ENCODE measurements around the gene RAD23A.
"Not testable (repeated sequence)": the region's sequence is repeated elsewhere in the genome, so short reads cannot be mapped to it uniquely, and the experiment has no call there.

The RAD23A gene

GRCh38 chr19:12944104-12944674 is 1.5 kb upstream of the RAD23A start:
- peak overlapping the region in 1 of 2 donors; percentile 96 for H3K4me3 Mint-ChIP-seq
- no peaks in the 10 kb centered on the region for H3K27me3 Mint-ChIP-seq
- no peak for DNase-seq
- H3K9me3 Mint-ChIP-seq, result no peaks in the 10 kb centered on the region
- no peak for ATAC-seq (replicated peaks)
- peak overlapping the region; percentile 92 to 98 for H3K27ac Mint-ChIP-seq
- peaks cover 31 to 48% of the 10 kb centered on the region in 2 donors for H3K4me1 Mint-ChIP-seq (ENCODE audit: low read depth in 2 of 2)
- H3K36me3 Mint-ChIP-seq (ENCODE audit: insufficient read depth), result peaks cover 86% of the 10 kb centered on the region

- Mint-ChIP-seq H3K9me3 (no peaks in the 10 kb centered on the region), H3K27me3 (no peaks in the 10 kb centered on the region), H3K27ac (peak overlapping the region; percentile 98), H3K4me1 (ENCODE audit: low read depth in 2 of 2) (peaks cover 20 to 31% of the 10 kb centered on the region in 2 donors), H3K4me3 (peak overlapping the region; percentile 96 to 97), H3K36me3 (ENCODE audit: insufficient read depth) (peaks cover 79% of the 10 kb centered on the region)
- peak; percentile 53 for ATAC-seq (replicated peaks)
- peak in 2 of 3 experiments; percentile 28 to 35 for DNase-seq
Observed at GRCh38 chr19:12946092-12946721, 545 bp downstream of the RAD23A start.

- H3K4me3 Mint-ChIP-seq, result peak overlapping the region; percentile 96 to 97
- H3K27ac Mint-ChIP-seq, result peak overlapping the region; percentile 98
- H3K9me3 Mint-ChIP-seq, result no peaks in the 10 kb centered on the region
- no peak for ATAC-seq (replicated peaks)
- no peaks in the 10 kb centered on the region for H3K27me3 Mint-ChIP-seq
- H3K36me3 Mint-ChIP-seq (ENCODE audit: insufficient read depth), result peaks cover 78% of the 10 kb centered on the region
- H3K4me1 Mint-ChIP-seq (ENCODE audit: low read depth in 2 of 2), result peaks cover 20 to 31% of the 10 kb centered on the region in 2 donors
- no peak for DNase-seq
Observed at GRCh38 chr19:12946731-12947496, 1.3 kb downstream of the RAD23A start.

GRCh38 chr19:12947702-12948611 is 2.3 kb downstream of the RAD23A start:
- ATAC-seq (replicated peaks) (no peak), DNase-seq (no peak)
- Mint-ChIP-seq H3K9me3 (no peaks in the 10 kb centered on the region), H3K27ac (no peak overlapping the region), H3K4me3 (peak overlapping the region in 1 of 2 donors; percentile 33), H3K36me3 (ENCODE audit: insufficient read depth) (peaks cover 77% of the 10 kb centered on the region), H3K27me3 (no peaks in the 10 kb centered on the region), H3K4me1 (ENCODE audit: low read depth in 2 of 2) (peaks cover 20 to 26% of the 10 kb centered on the region in 2 donors)

GRCh38 chr19:12948612-12949362 is 3.1 kb downstream of the RAD23A start:
- ATAC-seq (replicated peaks), result no peak
- Mint-ChIP-seq H3K4me1 (ENCODE audit: low read depth in 2 of 2) (peaks cover 15 to 21% of the 10 kb centered on the region in 2 donors), H3K27me3 (no peaks in the 10 kb centered on the region), H3K9me3 (no peaks in the 10 kb centered on the region), H3K36me3 (ENCODE audit: insufficient read depth) (peaks cover 73% of the 10 kb centered on the region), H3K27ac (no peak overlapping the region), H3K4me3 (peak overlapping the region in 1 of 2 donors; percentile 33)
- no peak for DNase-seq

GRCh38 chr19:12949363-12950283 is 4.0 kb downstream of the RAD23A start:
- Mint-ChIP-seq H3K27me3 (no peaks in the 10 kb centered on the region), H3K4me1 (ENCODE audit: low read depth in 2 of 2) (peaks cover 20 to 24% of the 10 kb centered on the region in 2 donors), H3K9me3 (no peaks in the 10 kb centered on the region), H3K36me3 (ENCODE audit: insufficient read depth) (peaks cover 71% of the 10 kb centered on the region), H3K27ac (no peak overlapping the region), H3K4me3 (no peak overlapping the region)
- ATAC-seq (replicated peaks) (no peak), DNase-seq (no peak)

- H3K4me3 Mint-ChIP-seq; H3K27me3 Mint-ChIP-seq; H3K9me3 Mint-ChIP-seq; ATAC-seq (replicated peaks); DNase-seq: not testable (repeated sequence)
- Mint-ChIP-seq H3K27ac (peak overlapping the region in 1 of 2 donors; percentile 12), H3K36me3 (ENCODE audit: insufficient read depth) (peaks cover 60% of the 10 kb centered on the region), H3K4me1 (ENCODE audit: low read depth in 2 of 2) (peaks cover 19 to 28% of the 10 kb centered on the region in 2 donors)
Observed at GRCh38 chr19:12952050-12952449, 6.4 kb downstream of the RAD23A start.

- DNase-seq, result no peak
- Mint-ChIP-seq H3K36me3 (ENCODE audit: insufficient read depth) (peaks cover 65% of the 10 kb centered on the region), H3K4me3 (no peak overlapping the region), H3K27ac (peak overlapping the region in 1 of 2 donors; percentile 12), H3K4me1 (ENCODE audit: low read depth in 2 of 2) (peaks cover 19 to 27% of the 10 kb centered on the region in 2 donors), H3K27me3 (no peaks in the 10 kb centered on the region), H3K9me3 (no peaks in the 10 kb centered on the region)
- ATAC-seq (replicated peaks), result no peak
Observed at GRCh38 chr19:12952488-12953137, 7.0 kb downstream of the RAD23A start.

GRCh38 chr19:12953138-12953798 is 7.6 kb downstream of the RAD23A start:
- DNase-seq (no peak), ATAC-seq (replicated peaks) (no peak)
- no peaks in the 10 kb centered on the region for H3K9me3 Mint-ChIP-seq
- H3K27ac Mint-ChIP-seq, result peak overlapping the region; percentile 75 to 89
- peaks cover 63% of the 10 kb centered on the region for H3K36me3 Mint-ChIP-seq (ENCODE audit: insufficient read depth)
- H3K4me1 Mint-ChIP-seq (ENCODE audit: low read depth in 2 of 2), result peaks cover 19 to 24% of the 10 kb centered on the region in 2 donors
- H3K27me3 Mint-ChIP-seq, result no peaks in the 10 kb centered on the region
- H3K4me3 Mint-ChIP-seq, result no peak overlapping the region

GRCh38 chr19:12953799-12954611 is 8.3 kb downstream of the RAD23A start:
- ATAC-seq (replicated peaks), result no peak
- Mint-ChIP-seq H3K27ac (peak overlapping the region; percentile 75 to 89), H3K36me3 (ENCODE audit: insufficient read depth) (peaks cover 55% of the 10 kb centered on the region), H3K4me3 (peak overlapping the region in 1 of 2 donors; percentile 31), H3K9me3 (no peaks in the 10 kb centered on the region), H3K27me3 (no peaks in the 10 kb centered on the region), H3K4me1 (ENCODE audit: low read depth in 2 of 2) (peaks cover 19 to 22% of the 10 kb centered on the region in 2 donors)
- DNase-seq, result no peak
